HG03095 (cell line): ENCODE results near the gene NENF.
"Not testable (repeated sequence)": the region's sequence is repeated elsewhere in the genome, so short reads cannot be mapped to it uniquely, and the experiment has no call there.

Experiments
- ATAC-seq: cut with Tn5 transposase; IDR thresholded peaks from one replicate; pipeline ENCODE4 v1.9.1; 2021; ENCODE audit warnings: moderate library complexity; ENCODE audit not compliant: unreplicated experiment

Gene NENF

GRCh38 chr1:212432661-212433576, at the start of gene NENF:
TSS of gene NENF (plus strand) at chr1:212432920. CDS start at chr1:212432944, 24 bp downstream.
- ATAC-seq, result peak; percentile 98

GRCh38 chr1:212386029-212386428, 46.7 kb upstream of the NENF start:
- ATAC-seq, result no peak

- no peak for ATAC-seq
These were observed 43.6 kb upstream of the NENF start for GRCh38 chr1:212388985-212389716.

GRCh38 chr1:212395678-212396437, 36.9 kb upstream of the NENF start:
- ATAC-seq, result not testable (repeated sequence)

GRCh38 chr1:212396638-212397037, 36.1 kb upstream of the NENF start:
- no peak for ATAC-seq

GRCh38 chr1:212397171-212397570, 35.5 kb upstream of the NENF start:
- ATAC-seq, result no peak

- ATAC-seq, result no peak
These were observed 31.7 kb upstream of the NENF start for GRCh38 chr1:212401042-212401441.

- no peak for ATAC-seq
These were observed 30.7 kb upstream of the NENF start for GRCh38 chr1:212401838-212402582.

- ATAC-seq, result no peak
These were observed 29.9 kb upstream of the NENF start for GRCh38 chr1:212402666-212403321.

GRCh38 chr1:212410231-212410820, 22.4 kb upstream of the NENF start:
- no peak for ATAC-seq

GRCh38 chr1:212412374-212412773, 20.3 kb upstream of the NENF start:
- no peak for ATAC-seq

GRCh38 chr1:212413902-212414327, 18.8 kb upstream of the NENF start:
- ATAC-seq, result peak; percentile 9

- ATAC-seq, result peak; percentile 96
These were observed 18.2 kb upstream of the NENF start, which contains the start of gene PACC1 for GRCh38 chr1:212414328-212415106. TSS of gene PACC1 (minus strand) at chr1:212414886. CDS start at chr1:212414757, 129 bp downstream.

- no peak for ATAC-seq
These were observed 17.4 kb upstream of the NENF start for GRCh38 chr1:212415107-212415841.

GRCh38 chr1:212421165-212421564, 11.6 kb upstream of the NENF start:
- ATAC-seq, result no peak

GRCh38 chr1:212423879-212424278, 8.8 kb upstream of the NENF start:
- ATAC-seq, result no peak

- no peak for ATAC-seq
These were observed 4.2 kb upstream of the NENF start for GRCh38 chr1:212428496-212428895.

GRCh38 chr1:212430416-212430815, 2.3 kb upstream of the NENF start:
- ATAC-seq, result no peak
